HepG2 (cell line): ENCODE results near the gene PTGDS. TPM values are rescaled to one million over a fixed set of nuclear protein-coding genes. Genes with fewer than 3 reads are reported as not detected.

Experiments used
- ATAC-seq: fragments of 200-7000 bp; cut with Tn5 transposase; 3 replicates; pipeline ENCODE4 v1.9.1; 2020; ENCODE audit warnings: mild to moderate bottlenecking, moderate library complexity
- BruUV-seq: library from RNA; stranded (reverse); fragments of 400-500 nt; replicated peaks from 2 replicates; lab custom pipeline; 2021; lab: Mats Ljungman, UMichigan
- CTCF ChIA-PET: fragments of 300-600 bp; formaldehyde crosslinking; extraction: SDS; loops from one replicate; lab custom pipeline; 2021; ENCODE audit warnings: low total read pairs, inconsistent platforms, low intra/inter-chr PET ratio; lab: Yijun Ruan, JAX
- POLR2A ChIA-PET: fragments of 350-600 bp; sonication (Branson Sonifier 250); formaldehyde crosslinking; loops from one replicate; lab custom pipeline; 2020; ENCODE audit warnings: antibody characterized with exemption, inconsistent platforms; lab: Yijun Ruan, JAX
- DNase-seq: peaks from one replicate; pipeline ENCODE4 v3.0.0-alpha.2; 2015; ENCODE audit warnings: low spot score
- FAIRE-seq: peaks from 3 replicates; lab custom pipeline; 2011; peaks lifted over from hg19 to GRCh38; lab: Jason Lieb, UNC
- H2AFZ ChIP-seq: one replicate; pipeline ENCODE4 v1.6.1; 2011; ENCODE audit warnings: low read length, inconsistent platforms
- H3K27ac ChIP-seq: fragments of 300-600 bp; 3 replicates; pipeline ENCODE4 v1.8.0; 2011; ENCODE audit warnings: mixed run types, mild to moderate bottlenecking, mixed read lengths, low read length, inconsistent platforms; ENCODE audit not compliant: insufficient read depth; ENCODE audit errors: extremely low read length
- H3K27me3 ChIP-seq, 2 experiments: fragments of 200-600 bp in 1 of 2; 2 replicates in 1 of 2; 3 replicates in 1 of 2; pipeline versions ENCODE4 v1.6.0 to v1.8.0; 2011; ENCODE audit warnings: low read length in 2 of 2, mild to moderate bottlenecking in 2 of 2, moderate library complexity in 2 of 2, inconsistent platforms in 1 of 2; ENCODE audit not compliant: insufficient read depth in 2 of 2, control insufficient read depth in 1 of 2
- H3K36me3 ChIP-seq, 2 experiments: fragments of 200-600 bp in 1 of 2; replicated peaks in 1 of 2; 2 replicates in 1 of 2; 3 replicates in 1 of 2; pipeline versions ENCODE4 v1.5.1 to v1.8.0; 2011; ENCODE audit warnings: low read length in 2 of 2, inconsistent platforms in 1 of 2; ENCODE audit not compliant: insufficient read depth in 2 of 2, control insufficient read depth in 1 of 2
- H3K4me1 ChIP-seq: 2 replicates; pipeline ENCODE4 v1.5.1; 2012; ENCODE audit warnings: low read length, inconsistent platforms; ENCODE audit not compliant: insufficient read depth
- H3K4me2 ChIP-seq: 2 replicates; pipeline ENCODE4 v1.6.0; 2011; ENCODE audit warnings: low read depth, low read length, inconsistent platforms
- H3K4me3 ChIP-seq, 3 experiments: fragments of 200-600 bp in 1 of 3; sonication (generic), shearing (Covaris generic) in 1 of 3; replicated peaks in 1 of 3; 2 replicates each; pipeline ENCODE4 v1.5.1; 2011 to 2016; ENCODE audit warnings: low read length in 3 of 3, inconsistent platforms in 2 of 3, low read depth in 2 of 3, mild to moderate bottlenecking in 2 of 3, control low read depth in 1 of 3, mixed read lengths in 1 of 3; ENCODE audit not compliant: insufficient read depth in 1 of 3
- H3K79me2 ChIP-seq: one replicate; pipeline ENCODE4 v1.6.1; 2011; ENCODE audit warnings: low read length, inconsistent platforms; ENCODE audit not compliant: insufficient read depth
- H3K9ac ChIP-seq: 2 replicates; pipeline ENCODE4 v1.6.0; 2011; ENCODE audit warnings: mild to moderate bottlenecking, low read depth, low read length, inconsistent platforms; ENCODE audit not compliant: insufficient read depth
- H3K9me3 ChIP-seq: 2 replicates; pipeline ENCODE4 v1.5.1; 2012; ENCODE audit warnings: mild to moderate bottlenecking, low read length
- H4K20me1 ChIP-seq: 2 replicates; pipeline ENCODE4 v1.6.0; 2011; ENCODE audit warnings: inconsistent platforms, mild to moderate bottlenecking, low read length, moderate library complexity; ENCODE audit not compliant: insufficient read depth
- AGO2 ChIP-seq: fragments of 200-400 bp; formaldehyde crosslinking; optimal IDR thresholded peaks from 2 replicates; pipeline ENCODE3; 2017; ENCODE audit warnings: mild to moderate bottlenecking, low read depth, low read length, moderate library complexity
- CBX1 ChIP-seq: IDR thresholded peaks from one replicate; pipeline ENCODE4 v1.6.1; 2016; ENCODE audit warnings: antibody characterized with exemption, low read depth
- E2F1 ChIP-seq: sonication (generic); formaldehyde crosslinking; IDR thresholded peaks from 2 replicates; pipeline ENCODE4 v1.5.0; 2020; ENCODE audit warnings: missing genetic modification reagents
- HNRNPUL1 ChIP-seq: fragments of 200-400 bp; formaldehyde crosslinking; IDR thresholded peaks from 2 replicates; pipeline ENCODE4 v1.6.1; 2017; ENCODE audit warnings: low read depth, mild to moderate bottlenecking, low read length, moderate library complexity
- KDM2A ChIP-seq: sonication (generic); formaldehyde crosslinking; IDR thresholded peaks from 2 replicates; pipeline ENCODE4 v1.4.0; 2020; ENCODE audit warnings: low read depth, missing genetic modification reagents, borderline replicate concordance
- NFE2L2 ChIP-seq: fragments of 150-350 bp; IDR thresholded peaks from 2 replicates; pipeline ENCODE4 v1.6.1; 2014; ENCODE audit warnings: low read length
- NFYC ChIP-seq: IDR thresholded peaks from 2 replicates; pipeline ENCODE4 v1.6.1; 2016; ENCODE audit warnings: missing genetic modification reagents, missing compliant biosample characterization
- NR2C2 ChIP-seq: sonication (generic); formaldehyde crosslinking; IDR thresholded peaks from 2 replicates; pipeline ENCODE4 v1.4.0; 2020; ENCODE audit warnings: missing genetic modification reagents, mild to moderate bottlenecking, moderate library complexity, borderline replicate concordance
- RFXANK ChIP-seq: IDR thresholded peaks from 2 replicates; pipeline ENCODE4 v1.6.1; 2016
- SRSF9 ChIP-seq: fragments of 200-400 bp; formaldehyde crosslinking; IDR thresholded peaks from 2 replicates; pipeline ENCODE4 v1.6.1; 2018; ENCODE audit warnings: borderline replicate concordance, mild to moderate bottlenecking, low read depth, low read length; ENCODE audit not compliant: insufficient read depth, poor library complexity, severe bottlenecking
- ZBTB7B ChIP-seq: sonication (generic); formaldehyde crosslinking; IDR thresholded peaks from 2 replicates; pipeline ENCODE4 v1.4.0; 2020; ENCODE audit warnings: missing genetic modification reagents
- ZNF704 ChIP-seq: sonication (generic); formaldehyde crosslinking; IDR thresholded peaks from 2 replicates; pipeline ENCODE4 v1.8.1; 2023; ENCODE audit warnings: mild to moderate bottlenecking, inconsistent platforms, moderate library complexity, missing genetic modification reagents, borderline replicate concordance
- WGBS: methylation state at CpG from one replicate; pipeline ENCODE4 v1.1.6; 2017; ENCODE audit warnings: low lambda C conversion rate; 5-methylcytosine and 5-hydroxymethylcytosine counted together
- in situ Hi-C: cut with HindIII; loops from 2 replicates; pipeline ENCODE4 v1.10.0; 2017; ENCODE audit warnings: low pct_unique_long_range_greater_than_20kb; ENCODE audit not compliant: extremely low pct_ligation_motif_present
- intact Hi-C: fragments of 100-400 bp; cut with micrococcal nuclease; formaldehyde crosslinking; loops from one replicate; pipeline ENCODE4 v1.10.0; 2022; ENCODE audit not compliant: unreplicated experiment
- polyA plus RNA-seq, 8 experiments: library from polyadenylated mRNA; depleted of rRNA in 3 of 8; stranded (reverse) in 7 of 8; unstranded in 1 of 8; fragments of >200 nt; fragmentation: Illumina TruSeq in 4 of 8; extraction: Trizol in 4 of 8; gene quantifications; 2 replicates each; pipeline versions ENCODE4 v1.2.1 to v1.2.3, GENCODE V29; 2011 to 2016; ENCODE audit warnings: low read depth in 4 of 8, missing spikeins in 1 of 8, mixed read lengths in 1 of 8; ENCODE audit not compliant: insufficient read depth in 1 of 8
- total RNA-seq, 5 experiments: library from RNA; depleted of rRNA; stranded (reverse); fragments of >200 nt; fragmentation: Illumina TruSeq; extraction: Trizol; gene quantifications; 2 replicates each; pipeline ENCODE4 v1.2.3, GENCODE V29; 2016; ENCODE audit warnings: low read depth in 1 of 5
- TF ChIP-seq, protein P1 (sequence below): sonication (generic); formaldehyde crosslinking; IDR thresholded peaks from 2 replicates; pipeline ENCODE4 v1.8.0; 2022; ENCODE audit warnings: mild to moderate bottlenecking, missing genetic modification reagents, moderate library complexity
- TF ChIP-seq, protein P2 (sequence below): IDR thresholded peaks from 2 replicates; pipeline ENCODE4 v1.6.1; 2016; ENCODE audit warnings: low read depth, control low read depth
- TF ChIP-seq, protein P3 (sequence below): sonication (generic); formaldehyde crosslinking; IDR thresholded peaks from 2 replicates; pipeline ENCODE4 v1.5.1; 2020; ENCODE audit warnings: mild to moderate bottlenecking, missing genetic modification reagents, borderline replicate concordance

Gene PTGDS
- total and polyA plus RNA-seq, 2 of the 13 experiments (the other 11 are each of a cell fraction or from before 2014, with no cell fraction given), result 0.33 to 0.50 TPM

- no peak for DNase-seq
- 67% methylated on average over 7 of the region's 12 CpGs for WGBS
- no peak for FAIRE-seq
- TF ChIP-seq NR2C2 (CRISPR knock-in tag) (no peak), CBX1 (no peak), NFE2L2 (no peak), AGO2 (no peak), E2F1 (CRISPR knock-in tag) (no peak), KDM2A (no peak), SRSF9 (no peak), ZNF704 (CRISPR knock-in tag) (no peak), RFXANK (CRISPR knock-in tag) (no peak), HNRNPUL1 (no peak), NFYC (no peak), ZBTB7B (CRISPR knock-in tag) (no peak)
- TF ChIP-seq, protein P1, sequence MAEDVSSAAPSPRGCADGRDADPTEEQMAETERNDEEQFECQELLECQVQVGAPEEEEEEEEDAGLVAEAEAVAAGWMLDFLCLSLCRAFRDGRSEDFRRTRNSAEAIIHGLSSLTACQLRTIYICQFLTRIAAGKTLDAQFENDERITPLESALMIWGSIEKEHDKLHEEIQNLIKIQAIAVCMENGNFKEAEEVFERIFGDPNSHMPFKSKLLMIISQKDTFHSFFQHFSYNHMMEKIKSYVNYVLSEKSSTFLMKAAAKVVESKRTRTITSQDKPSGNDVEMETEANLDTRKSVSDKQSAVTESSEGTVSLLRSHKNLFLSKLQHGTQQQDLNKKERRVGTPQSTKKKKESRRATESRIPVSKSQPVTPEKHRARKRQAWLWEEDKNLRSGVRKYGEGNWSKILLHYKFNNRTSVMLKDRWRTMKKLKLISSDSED (CRISPR knock-in tag), result no peak
- TF ChIP-seq, protein P2, sequence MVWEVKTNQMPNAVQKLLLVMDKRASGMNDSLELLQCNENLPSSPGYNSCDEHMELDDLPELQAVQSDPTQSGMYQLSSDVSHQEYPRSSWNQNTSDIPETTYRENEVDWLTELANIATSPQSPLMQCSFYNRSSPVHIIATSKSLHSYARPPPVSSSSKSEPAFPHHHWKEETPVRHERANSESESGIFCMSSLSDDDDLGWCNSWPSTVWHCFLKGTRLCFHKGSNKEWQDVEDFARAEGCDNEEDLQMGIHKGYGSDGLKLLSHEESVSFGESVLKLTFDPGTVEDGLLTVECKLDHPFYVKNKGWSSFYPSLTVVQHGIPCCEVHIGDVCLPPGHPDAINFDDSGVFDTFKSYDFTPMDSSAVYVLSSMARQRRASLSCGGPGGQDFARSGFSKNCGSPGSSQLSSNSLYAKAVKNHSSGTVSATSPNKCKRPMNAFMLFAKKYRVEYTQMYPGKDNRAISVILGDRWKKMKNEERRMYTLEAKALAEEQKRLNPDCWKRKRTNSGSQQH (CRISPR knock-in tag), result no peak
- TF ChIP-seq, protein P3, sequence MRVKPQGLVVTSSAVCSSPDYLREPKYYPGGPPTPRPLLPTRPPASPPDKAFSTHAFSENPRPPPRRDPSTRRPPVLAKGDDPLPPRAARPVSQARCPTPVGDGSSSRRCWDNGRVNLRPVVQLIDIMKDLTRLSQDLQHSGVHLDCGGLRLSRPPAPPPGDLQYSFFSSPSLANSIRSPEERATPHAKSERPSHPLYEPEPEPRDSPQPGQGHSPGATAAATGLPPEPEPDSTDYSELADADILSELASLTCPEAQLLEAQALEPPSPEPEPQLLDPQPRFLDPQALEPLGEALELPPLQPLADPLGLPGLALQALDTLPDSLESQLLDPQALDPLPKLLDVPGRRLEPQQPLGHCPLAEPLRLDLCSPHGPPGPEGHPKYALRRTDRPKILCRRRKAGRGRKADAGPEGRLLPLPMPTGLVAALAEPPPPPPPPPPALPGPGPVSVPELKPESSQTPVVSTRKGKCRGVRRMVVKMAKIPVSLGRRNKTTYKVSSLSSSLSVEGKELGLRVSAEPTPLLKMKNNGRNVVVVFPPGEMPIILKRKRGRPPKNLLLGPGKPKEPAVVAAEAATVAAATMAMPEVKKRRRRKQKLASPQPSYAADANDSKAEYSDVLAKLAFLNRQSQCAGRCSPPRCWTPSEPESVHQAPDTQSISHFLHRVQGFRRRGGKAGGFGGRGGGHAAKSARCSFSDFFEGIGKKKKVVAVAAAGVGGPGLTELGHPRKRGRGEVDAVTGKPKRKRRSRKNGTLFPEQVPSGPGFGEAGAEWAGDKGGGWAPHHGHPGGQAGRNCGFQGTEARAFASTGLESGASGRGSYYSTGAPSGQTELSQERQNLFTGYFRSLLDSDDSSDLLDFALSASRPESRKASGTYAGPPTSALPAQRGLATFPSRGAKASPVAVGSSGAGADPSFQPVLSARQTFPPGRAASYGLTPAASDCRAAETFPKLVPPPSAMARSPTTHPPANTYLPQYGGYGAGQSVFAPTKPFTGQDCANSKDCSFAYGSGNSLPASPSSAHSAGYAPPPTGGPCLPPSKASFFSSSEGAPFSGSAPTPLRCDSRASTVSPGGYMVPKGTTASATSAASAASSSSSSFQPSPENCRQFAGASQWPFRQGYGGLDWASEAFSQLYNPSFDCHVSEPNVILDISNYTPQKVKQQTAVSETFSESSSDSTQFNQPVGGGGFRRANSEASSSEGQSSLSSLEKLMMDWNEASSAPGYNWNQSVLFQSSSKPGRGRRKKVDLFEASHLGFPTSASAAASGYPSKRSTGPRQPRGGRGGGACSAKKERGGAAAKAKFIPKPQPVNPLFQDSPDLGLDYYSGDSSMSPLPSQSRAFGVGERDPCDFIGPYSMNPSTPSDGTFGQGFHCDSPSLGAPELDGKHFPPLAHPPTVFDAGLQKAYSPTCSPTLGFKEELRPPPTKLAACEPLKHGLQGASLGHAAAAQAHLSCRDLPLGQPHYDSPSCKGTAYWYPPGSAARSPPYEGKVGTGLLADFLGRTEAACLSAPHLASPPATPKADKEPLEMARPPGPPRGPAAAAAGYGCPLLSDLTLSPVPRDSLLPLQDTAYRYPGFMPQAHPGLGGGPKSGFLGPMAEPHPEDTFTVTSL (CRISPR knock-in tag), result no peak
- ChIA-PET POLR2A (no interaction called here), CTCF (no interaction called here)
- Histone ChIP-seq H3K9me3 (no peaks in the 10 kb centered on the region), H2AFZ (no peak overlapping the region), H3K9ac (no peak overlapping the region), H3K4me2 (no peak overlapping the region), H3K27ac (no peak overlapping the region), H4K20me1 (no peaks in the 10 kb centered on the region), H3K36me3 (no peaks in the 10 kb centered on the region), H3K4me1 (peaks cover 25% of the 10 kb centered on the region), H3K4me3 (no peak overlapping the region), H3K27me3 (peaks cover 15 to 52% of the 10 kb centered on the region in 2 experiments), H3K79me2 (no peaks in the 10 kb centered on the region)
- in situ Hi-C loops, result no loop called here
- no TSS peak for BruUV-seq
- intact Hi-C loops, result no loop called here
- ATAC-seq, result no peak
Observed at GRCh38 chr9:136963751-136964150, 13.6 kb upstream of the PTGDS start.
